Neural cell (in vitro differentiated cells): ENCODE data around the gene ALOXE3. TPM values are rescaled to one million over a fixed set of nuclear protein-coding genes. Genes with fewer than 3 reads are reported as not detected.

Source experiments
- H2AFZ ChIP-seq: fragments of 200-600, 300-800 bp; sonication (generic), shearing (Covaris generic); 2 replicates; pipeline ENCODE4 v1.6.0; 2014; ENCODE audit warnings: low read depth, mild to moderate bottlenecking, antibody characterized with exemption, low read length, moderate library complexity
- H3F3A ChIP-seq: fragments of 200-600 bp; shearing (Covaris generic); 2 replicates; pipeline ENCODE4 v1.6.1; 2016; ENCODE audit warnings: mild to moderate bottlenecking, moderate library complexity, mixed read lengths, antibody characterized with exemption, low read length; ENCODE audit not compliant: insufficient read depth, poor library complexity, severe bottlenecking
- H3K27ac ChIP-seq: fragments of 200-600, 300-800 bp; sonication (generic), shearing (Covaris generic); 2 replicates; pipeline ENCODE4 v1.5.1; 2014; ENCODE audit warnings: mild to moderate bottlenecking, low read length, moderate library complexity
- H3K27me3 ChIP-seq: fragments of 300-800, 200-600 bp; sonication (generic), shearing (Covaris generic); 2 replicates; pipeline ENCODE4 v1.6.0; 2014; ENCODE audit warnings: mild to moderate bottlenecking, low read depth, low read length, moderate library complexity; ENCODE audit not compliant: insufficient read depth
- H3K36me3 ChIP-seq: fragments of 300-800, 200-600 bp; sonication (generic), shearing (Covaris generic); 2 replicates; pipeline ENCODE4 v1.5.1; 2014; ENCODE audit warnings: mild to moderate bottlenecking, antibody characterized with exemption, low read length, moderate library complexity; ENCODE audit not compliant: insufficient read depth
- H3K4me2 ChIP-seq: fragments of 300-800, 200-600 bp; sonication (generic), shearing (Covaris generic); 2 replicates; pipeline ENCODE4 v1.6.0; 2014; ENCODE audit warnings: mild to moderate bottlenecking, low read length
- H3K4me3 ChIP-seq: fragments of 300-800, 200-600 bp; sonication (generic), shearing (Covaris generic); 2 replicates; pipeline ENCODE4 v1.5.1; 2014; ENCODE audit warnings: mild to moderate bottlenecking, low read length, moderate library complexity
- H3K79me2 ChIP-seq: fragments of 200-600 bp; shearing (Covaris generic); replicated peaks from 2 replicates; pipeline ENCODE4 v1.6.0; 2014; ENCODE audit warnings: mild to moderate bottlenecking, low read length, moderate library complexity; ENCODE audit not compliant: insufficient read depth
- H3K9ac ChIP-seq: fragments of 300-800, 200-600 bp; sonication (generic), shearing (Covaris generic); 2 replicates; pipeline ENCODE4 v1.6.1; 2016; ENCODE audit warnings: mild to moderate bottlenecking, low read length, mixed read lengths
- H3K9me2 ChIP-seq: fragments of 200-600 bp; shearing (Covaris generic); 2 replicates; pipeline ENCODE4 v1.6.1; 2016; ENCODE audit warnings: mild to moderate bottlenecking, low read length, mixed read lengths; ENCODE audit not compliant: insufficient read depth
- H3K9me3 ChIP-seq: fragments of 200-600, 300-800 bp; sonication (generic), shearing (Covaris generic); 2 replicates; pipeline ENCODE4 v1.6.1; 2016; ENCODE audit warnings: mild to moderate bottlenecking, mixed run types, low read length, moderate library complexity, mixed read lengths
- H4K20me1 ChIP-seq: fragments of 200-600 bp; shearing (Covaris generic); 2 replicates; pipeline ENCODE4 v1.6.1; 2016; ENCODE audit warnings: mild to moderate bottlenecking, mixed run types; ENCODE audit not compliant: insufficient read depth
- CTCF ChIP-seq: fragments of 450-650 bp; IDR thresholded peaks from 2 replicates; pipeline ENCODE4 v1.5.1; 2014; ENCODE audit warnings: antibody characterized with exemption, mild to moderate bottlenecking, moderate library complexity; ENCODE audit not compliant: poor library complexity, severe bottlenecking
- EP300 ChIP-seq: fragments of 450-650 bp; conservative IDR thresholded peaks from 2 replicates; pipeline ENCODE4 v1.6.1; 2014; ENCODE audit warnings: antibody characterized with exemption, mild to moderate bottlenecking, moderate library complexity; ENCODE audit not compliant: poor library complexity, severe bottlenecking
- EZH2 ChIP-seq: fragments of 200-600, 300-800 bp; shearing (Covaris generic), sonication (generic); IDR thresholded peaks from 2 replicates; pipeline ENCODE4 v1.6.1; 2014; ENCODE audit warnings: antibody characterized with exemption, low read length, borderline replicate concordance, mild to moderate bottlenecking; ENCODE audit not compliant: insufficient read depth, poor library complexity, severe bottlenecking
- MXI1 ChIP-seq: fragments of 450-650 bp; conservative IDR thresholded peaks from 2 replicates; pipeline ENCODE4 v1.6.1; 2014; ENCODE audit warnings: antibody characterized with exemption, mild to moderate bottlenecking; ENCODE audit not compliant: poor library complexity, severe bottlenecking
- POLR2AphosphoS5 ChIP-seq: IDR thresholded peaks from 2 replicates; pipeline ENCODE4 v1.6.1; 2012
- RAD21 ChIP-seq: fragments of 450-650 bp; conservative IDR thresholded peaks from 2 replicates; pipeline ENCODE4 v1.6.1; 2014; ENCODE audit warnings: antibody characterized with exemption, mild to moderate bottlenecking, moderate library complexity
- REST ChIP-seq: IDR thresholded peaks from 2 replicates; pipeline ENCODE4 v1.6.1; 2012; ENCODE audit warnings: borderline replicate concordance
- SMC3 ChIP-seq: fragments of 450-650 bp; conservative IDR thresholded peaks from 2 replicates; pipeline ENCODE4 v1.6.1; 2014; ENCODE audit warnings: antibody characterized with exemption, mild to moderate bottlenecking, moderate library complexity; ENCODE audit not compliant: poor library complexity
- TAF1 ChIP-seq: IDR thresholded peaks from 2 replicates; pipeline ENCODE4 v1.6.1; 2012; ENCODE audit warnings: low read depth
- polyA plus RNA-seq: library from polyadenylated mRNA; depleted of rRNA; stranded (reverse); fragments of >200 nt; gene quantifications from 2 replicates; pipeline ENCODE4 v1.2.3, GENCODE V29; 2014

The ALOXE3 gene
- polyA plus RNA-seq, 1 donor from 2014 or later, result 0.77 TPM

- H3K27me3 ChIP-seq, result peaks cover 58% of the 10 kb centered on the region
- H4K20me1 ChIP-seq, result peaks cover 6% of the 10 kb centered on the region
- peak overlapping the region; percentile 79 for H3K27ac ChIP-seq
Observed at GRCh38 chr17:8117367-8117979, 841 bp downstream of the ALOXE3 start.

GRCh38 chr17:8116776-8117175 lies 1.5 kb downstream of the ALOXE3 start:
- no peak for TF ChIP-seq MXI1
- TF ChIP-seq SMC3, result no peak
- TF ChIP-seq CTCF, result no peak
- no peak for TF ChIP-seq EP300
- TF ChIP-seq REST, result no peak
- TF ChIP-seq TAF1, result no peak
- no peak for TF ChIP-seq RAD21
- no peak for TF ChIP-seq POLR2AphosphoS5
- TF ChIP-seq EZH2, result no peak
- no peak overlapping the region for H3K4me2 ChIP-seq
- H3K4me3 ChIP-seq, result no peak overlapping the region

More at GRCh38 chr17:8117367-8117979, 841 bp downstream of the ALOXE3 start:
- Histone ChIP-seq H3K36me3 (no peaks in the 10 kb centered on the region), H3K9me3 (no peaks in the 10 kb centered on the region), H3K9me2 (no peaks in the 10 kb centered on the region), H3K4me2 (peak overlapping the region; percentile 91), H2AFZ (peak overlapping the region; percentile 45), H3K9ac (peak overlapping the region; percentile 80), H3F3A (peaks cover 12% of the 10 kb centered on the region), H3K4me3 (peak overlapping the region; percentile 88), H3K79me2 (no peaks in the 10 kb centered on the region)
- TF ChIP-seq REST (no peak), TAF1 (no peak), SMC3 (no peak), MXI1 (no peak)

More at GRCh38 chr17:8116776-8117175, 1.5 kb downstream of the ALOXE3 start:
- Histone ChIP-seq H3K27ac (no peak overlapping the region), H3F3A (peaks cover 12% of the 10 kb centered on the region), H3K9me3 (no peaks in the 10 kb centered on the region), H3K9ac (no peak overlapping the region), H3K9me2 (no peaks in the 10 kb centered on the region), H4K20me1 (peaks cover 6% of the 10 kb centered on the region), H3K79me2 (no peaks in the 10 kb centered on the region), H3K27me3 (peaks cover 57% of the 10 kb centered on the region), H3K36me3 (no peaks in the 10 kb centered on the region), H2AFZ (no peak overlapping the region)
